ENCODE data around the gene MED15.
A peak's percentile ranks its signal among the peaks of the same experiment; 100 is the strongest.
"Not testable (repeated sequence)": the region's sequence is repeated elsewhere in the genome, so short reads cannot be mapped to it uniquely, and the experiment has no call there.

The MED15 gene

GRCh38 chr22:20506543-20507252 is 712 bp upstream of the MED15 start:
- no peak for DNase-seq (ENCODE audit: extremely low read depth, insufficient read length)
- Histone ChIP-seq H3K27me3 (replicated peaks; ENCODE audit: control insufficient read depth, insufficient read depth, low read length) (no peaks in the 10 kb centered on the region), H3K36me3 (ENCODE audit: control insufficient read depth, insufficient read depth, low read length) (no peaks in the 10 kb centered on the region; the same call in 1 of the 2 replicates), H3K4me3 (replicated peaks; ENCODE audit: low read depth, low read length) (peak overlapping the region; percentile 84; the same call in 1 of the 2 replicates)
- TF ChIP-seq, protein P1, sequence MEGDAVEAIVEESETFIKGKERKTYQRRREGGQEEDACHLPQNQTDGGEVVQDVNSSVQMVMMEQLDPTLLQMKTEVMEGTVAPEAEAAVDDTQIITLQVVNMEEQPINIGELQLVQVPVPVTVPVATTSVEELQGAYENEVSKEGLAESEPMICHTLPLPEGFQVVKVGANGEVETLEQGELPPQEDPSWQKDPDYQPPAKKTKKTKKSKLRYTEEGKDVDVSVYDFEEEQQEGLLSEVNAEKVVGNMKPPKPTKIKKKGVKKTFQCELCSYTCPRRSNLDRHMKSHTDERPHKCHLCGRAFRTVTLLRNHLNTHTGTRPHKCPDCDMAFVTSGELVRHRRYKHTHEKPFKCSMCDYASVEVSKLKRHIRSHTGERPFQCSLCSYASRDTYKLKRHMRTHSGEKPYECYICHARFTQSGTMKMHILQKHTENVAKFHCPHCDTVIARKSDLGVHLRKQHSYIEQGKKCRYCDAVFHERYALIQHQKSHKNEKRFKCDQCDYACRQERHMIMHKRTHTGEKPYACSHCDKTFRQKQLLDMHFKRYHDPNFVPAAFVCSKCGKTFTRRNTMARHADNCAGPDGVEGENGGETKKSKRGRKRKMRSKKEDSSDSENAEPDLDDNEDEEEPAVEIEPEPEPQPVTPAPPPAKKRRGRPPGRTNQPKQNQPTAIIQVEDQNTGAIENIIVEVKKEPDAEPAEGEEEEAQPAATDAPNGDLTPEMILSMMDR (IDR thresholded peaks at IDR 0.05; ENCODE audit: insufficient read depth, low read length, poor library complexity, severe bottlenecking): no peak

GRCh38 chr22:20508067-20508755 is 801 bp downstream of the MED15 start:
- not testable (repeated sequence) for DNase-seq (ENCODE audit: extremely low read depth, insufficient read length); H3K27me3 ChIP-seq (replicated peaks; ENCODE audit: control insufficient read depth, insufficient read depth, low read length); H3K36me3 ChIP-seq (ENCODE audit: control insufficient read depth, insufficient read depth, low read length)
- H3K4me3 ChIP-seq (replicated peaks; ENCODE audit: low read depth, low read length): peak overlapping the region; percentile 84

GRCh38 chr22:20508815-20509271 is 1.4 kb downstream of the MED15 start:
- peak overlapping the region; percentile 84 for H3K4me3 ChIP-seq (replicated peaks; ENCODE audit: low read depth, low read length)
- no peaks in the 10 kb centered on the region for H3K27me3 ChIP-seq (replicated peaks; ENCODE audit: control insufficient read depth, insufficient read depth, low read length)
- H3K36me3 ChIP-seq (ENCODE audit: control insufficient read depth, insufficient read depth, low read length): no peaks in the 10 kb centered on the region; the same call in 1 of the 2 replicates
- TF ChIP-seq, protein P1 (IDR thresholded peaks at IDR 0.05; ENCODE audit: insufficient read depth, low read length, poor library complexity, severe bottlenecking): no peak
- DNase-seq (ENCODE audit: extremely low read depth, insufficient read length): no peak

DNA sequence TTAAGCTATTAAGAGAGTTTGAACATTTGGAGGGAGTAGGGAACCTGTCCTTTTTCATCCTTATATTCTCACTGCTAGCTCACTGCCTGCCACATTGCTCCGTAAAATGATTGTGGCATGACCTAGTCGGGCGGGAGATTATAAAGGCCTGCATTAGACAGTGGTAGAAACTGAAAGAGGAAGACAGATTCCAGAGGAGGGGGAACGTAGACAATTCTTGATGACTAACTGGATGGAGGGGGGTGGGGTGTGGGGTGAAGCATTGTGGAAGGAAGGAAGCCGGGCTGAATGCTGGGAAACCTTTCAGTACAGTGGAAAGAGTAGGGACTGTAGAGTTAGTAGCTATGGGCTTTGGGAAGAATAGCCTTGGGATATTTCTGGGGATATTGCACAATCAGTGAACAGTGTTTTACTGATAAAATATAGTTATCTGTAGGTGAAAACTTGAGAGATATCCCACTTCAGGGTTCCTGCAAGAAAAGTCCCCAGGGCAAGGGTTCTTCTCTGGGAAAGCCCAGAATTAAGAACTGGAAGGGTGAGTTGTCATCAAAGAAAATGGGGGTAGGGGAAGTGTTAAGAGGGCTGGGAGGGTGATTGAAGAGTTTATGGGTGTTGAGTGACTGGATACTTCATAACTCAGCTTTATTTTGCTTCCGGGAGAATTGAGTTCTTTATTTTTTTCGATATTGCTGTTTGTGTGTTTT is 2.1 kb downstream of the MED15 start:
- no peak for DNase-seq (ENCODE audit: extremely low read depth, insufficient read length)
- no peaks in the 10 kb centered on the region for H3K27me3 ChIP-seq (replicated peaks; ENCODE audit: control insufficient read depth, insufficient read depth, low read length)
- TF ChIP-seq, protein P1 (IDR thresholded peaks at IDR 0.05; ENCODE audit: insufficient read depth, low read length, poor library complexity, severe bottlenecking): no peak
- peak overlapping the region; percentile 84 for H3K4me3 ChIP-seq (replicated peaks; ENCODE audit: low read depth, low read length)
- H3K36me3 ChIP-seq (ENCODE audit: control insufficient read depth, insufficient read depth, low read length): peaks cover 3% of the 10 kb centered on the region

DNA sequence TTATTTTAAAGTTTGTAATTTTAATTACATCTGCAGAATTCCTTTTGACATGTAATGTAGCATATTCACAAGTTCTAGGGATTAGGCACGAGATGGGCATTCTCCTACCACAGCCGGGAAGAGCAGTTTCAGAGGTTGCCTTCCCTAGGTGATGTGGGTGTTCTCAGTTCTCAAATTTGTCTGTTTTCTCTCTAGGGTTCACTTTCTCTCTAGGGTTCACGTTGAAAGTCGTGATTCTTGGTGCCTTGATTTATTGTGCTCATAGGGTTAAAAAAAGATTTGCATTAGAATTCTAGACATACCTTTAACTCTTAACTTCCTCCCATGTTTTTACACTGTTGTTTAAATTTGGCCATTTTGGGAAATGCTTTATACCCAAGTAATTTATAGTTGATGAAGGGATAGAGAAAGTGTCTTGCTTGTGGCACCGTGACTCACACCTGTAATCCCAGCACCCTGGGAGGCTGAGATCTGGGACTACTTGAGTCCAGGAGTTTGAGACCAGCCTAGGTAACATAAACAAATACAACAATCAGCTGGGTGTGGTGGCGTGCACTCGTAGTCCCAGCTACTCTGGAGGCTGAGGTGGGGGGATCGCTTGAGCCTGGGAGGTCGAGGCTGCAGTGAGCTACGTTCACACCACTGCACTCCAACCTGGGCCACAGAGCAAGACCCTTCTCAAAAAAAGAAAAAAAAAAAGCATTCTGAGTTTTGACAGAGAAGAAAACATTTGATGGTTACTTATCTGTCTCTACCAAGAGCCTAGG is 3.6 kb downstream of the MED15 start:
- peaks cover 6% of the 10 kb centered on the region for H3K36me3 ChIP-seq (ENCODE audit: control insufficient read depth, insufficient read depth, low read length)
- H3K27me3 ChIP-seq (replicated peaks; ENCODE audit: control insufficient read depth, insufficient read depth, low read length): no peaks in the 10 kb centered on the region
- no peak for DNase-seq (ENCODE audit: extremely low read depth, insufficient read length)
- no peak overlapping the region; the same call in 1 of the 2 replicates for H3K4me3 ChIP-seq (replicated peaks; ENCODE audit: low read depth, low read length)
- TF ChIP-seq, protein P1 (IDR thresholded peaks at IDR 0.05; ENCODE audit: insufficient read depth, low read length, poor library complexity, severe bottlenecking): no peak
